Adrenal gland (tissue), 19 donors: ENCODE measurements around the gene RPL7L1. TPM values are rescaled to one million over a fixed set of nuclear protein-coding genes. Genes with fewer than 3 reads are reported as not detected.
A peak's percentile ranks its signal among the peaks of the same experiment; 100 is the strongest.

Source experiments
- DNase-seq, 7 donors: peaks; one replicate each; pipeline ENCODE4 v3.0.0-alpha.2; 2019 to 2020
- H3K27ac ChIP-seq, 5 donors: fragments of 200-600 bp; sonication (generic) in 4 of 5; 1 replicate in 3 of 5; 2 replicates in 2 of 5; pipeline versions ENCODE4 v1.5.1 to v1.8.0; 2016 to 2020; ENCODE audit warnings: mild to moderate bottlenecking in 1 of 5
- H3K27me3 ChIP-seq: fragments of 200-600 bp; 2 replicates; pipeline ENCODE4 v1.8.0; 2021
- H3K36me3 ChIP-seq, 2 donors: fragments of 200-600 bp; replicated peaks in 1 of 2; 1 replicate in 1 of 2; 2 replicates in 1 of 2; pipeline versions ENCODE4 v1.5.1 to v1.8.0; 2018 to 2022
- H3K4me1 ChIP-seq, 2 donors: fragments of 200-600 bp; replicated peaks in 1 of 2; 1 replicate in 1 of 2; 2 replicates in 1 of 2; pipeline versions ENCODE4 v1.5.1 to v1.8.0; 2018 to 2021
- H3K4me3 ChIP-seq, 4 donors: fragments of 200-600 bp; sonication (generic) in 3 of 4; one replicate each; pipeline ENCODE4 v1.5.1; 2016 to 2018
- H3K9me3 ChIP-seq, 3 donors: fragments of 200-600 bp; sonication (generic) in 1 of 3; replicated peaks in 1 of 3; 1 replicate in 2 of 3; 2 replicates in 1 of 3; pipeline versions ENCODE4 v1.5.1 to v1.8.0; 2016 to 2021
- CTCF ChIP-seq, 6 experiments: fragments of 450-650 bp in 4 of 6; fragments of 200-600 bp in 2 of 6; sonication (generic) in 1 of 6; IDR thresholded peaks; 1 replicate in 5 of 6; 2 replicates in 1 of 6; pipeline versions ENCODE4 v1.5.1 to v1.8.0; 2016 to 2021; ENCODE audit warnings: antibody characterized with exemption in 6 of 6, mild to moderate bottlenecking in 2 of 6, moderate library complexity in 1 of 6
- POLR2A ChIP-seq, 2 donors: fragments of 450-650 bp; IDR thresholded peaks; one replicate each; pipeline ENCODE4 v1.6.1; 2017; ENCODE audit warnings: antibody characterized with exemption in 2 of 2, mild to moderate bottlenecking in 2 of 2, moderate library complexity in 1 of 2
- WGBS, 4 donors: extraction: QIAGEN DNeasy Blood & Tissue Kit in 2 of 4; methylation state at CpG; one replicate each; pipeline versions ENCODE4 v1.1.5 to v1.1.7; 2013 to 2017; 5-methylcytosine and 5-hydroxymethylcytosine counted together
- intact Hi-C, 2 donors: fragments of 100-400 bp; cut with DNase I; formaldehyde crosslinking; loops; one replicate each; pipeline versions ENCODE4 v1.14.1 to v1.15.0; 2022 to 2023
- long read RNA-seq, 10 donors: library from polyadenylated mRNA in 3 of 10; unstranded in 2 of 10; stranded (forward) in 1 of 10; transcript quantifications; one replicate each; pipeline ENCODE4 v2.0.0 and lab custom pipeline, GENCODE V29; 2021 to 2026
- polyA plus RNA-seq, 3 donors: library from polyadenylated mRNA; stranded (reverse); fragments of 200-250 nt in 2 of 3; fragments of 350-450 nt in 1 of 3; fragmentation: Illumina TruSeq in 1 of 3; extraction: RNeasy Lipid Tissue Mini Kit (QIAGEN cat#74804) in 1 of 3; gene quantifications; one replicate each; pipeline ENCODE4 v1.2.3, GENCODE V29; 2013 to 2014
- total RNA-seq, 9 donors: library from RNA; depleted of rRNA in 4 of 9; stranded (reverse); fragments of >200 nt in 4 of 9; fragments of 120-200 nt in 1 of 9; fragmentation: NEBNext Ultra II Directional in 1 of 9; extraction: Animal tissue kit (Norgen Biotek cat#: 25700) in 1 of 9; gene quantifications; one replicate each; pipeline versions ENCODE4 v1.1.0 to v1.2.4, GENCODE V29; 2013 to 2023
- donor health status: healthy with polysubstance abuse.
- donor health status: Bipolar disorder and iron deficiency.
- donor health status: DM: yes; HTN: yes; CAD: no.
- donor health status: DM: no; HTN: no; CAD: no.
- donor health status: DM: no; HTN: no; CAD: no.
- donor health status: DM: yes; HTN: yes; CAD: no.

The RPL7L1 gene
- total RNA-seq = 100 to 1,000 TPM in 3 of 9 donors, 10 to 100 TPM in 6; 90.2 to 130 (median 94.9) TPM
- 100 to 1,000 TPM in 1 of 3 donors, 10 to 100 TPM in 2; 33.3 to 106 (median 47.2) TPM for polyA plus RNA-seq
- long read RNA-seq, donor 1, full-length matches to known transcripts = 15 of 15 reads
- long read RNA-seq, donor 1, partial matches to known transcripts = 0 of 15 reads
- long read RNA-seq, donor 1, other reads (novel, unspliced or antisense) = 0 of 15 reads
- long read RNA-seq, donor 2, full-length matches to known transcripts = 17 of 17 reads
- long read RNA-seq, donor 2, partial matches to known transcripts = 0 of 17 reads
- long read RNA-seq, donor 2, other reads (novel, unspliced or antisense) = 0 of 17 reads
- long read RNA-seq, donor 3, full-length matches to known transcripts = 14 of 14 reads
- long read RNA-seq, donor 3, partial matches to known transcripts = 0 of 14 reads
- long read RNA-seq, donor 3, other reads (novel, unspliced or antisense) = 0 of 14 reads
- long read RNA-seq, donor 4, full-length matches to known transcripts = 42 of 69 reads
- long read RNA-seq, donor 4, partial matches to known transcripts = 9 of 69 reads
- long read RNA-seq, donor 4, other reads (novel, unspliced or antisense) = 18 of 69 reads
- long read RNA-seq, donor 5, full-length matches to known transcripts = 85 of 130 reads
- long read RNA-seq, donor 5, partial matches to known transcripts = 23 of 130 reads
- long read RNA-seq, donor 5, other reads (novel, unspliced or antisense) = 22 of 130 reads
- long read RNA-seq, donor 6, full-length matches to known transcripts = 19 of 45 reads
- long read RNA-seq, donor 6, partial matches to known transcripts = 11 of 45 reads
- long read RNA-seq, donor 6, other reads (novel, unspliced or antisense) = 15 of 45 reads
- long read RNA-seq, donor 7, full-length matches to known transcripts = 6 of 6 reads
- long read RNA-seq, donor 7, partial matches to known transcripts = 0 of 6 reads
- long read RNA-seq, donor 7, other reads (novel, unspliced or antisense) = 0 of 6 reads
- long read RNA-seq, donor 8, full-length matches to known transcripts = 30 of 36 reads
- long read RNA-seq, donor 8, partial matches to known transcripts = 6 of 36 reads
- long read RNA-seq, donor 8, other reads (novel, unspliced or antisense) = 0 of 36 reads
- long read RNA-seq, donor 9, full-length matches to known transcripts = 24 of 24 reads
- long read RNA-seq, donor 9, partial matches to known transcripts = 0 of 24 reads
- long read RNA-seq, donor 9, other reads (novel, unspliced or antisense) = 0 of 24 reads
- long read RNA-seq, donor 10, full-length matches to known transcripts = 8 of 8 reads
- long read RNA-seq, donor 10, partial matches to known transcripts = 0 of 8 reads
- long read RNA-seq, donor 10, other reads (novel, unspliced or antisense) = 0 of 8 reads

- peak within 1 kb of the TSS; percentile 83 to 94 (median 90) for H3K27ac ChIP-seq
- TF ChIP-seq POLR2A (IDR thresholded peaks at IDR 0.05) = peak; percentile 12 to 83
- peak in 4 of 6 experiments; percentile 16 to 46 (median 38) for TF ChIP-seq CTCF (IDR thresholded peaks at IDR 0.05)
- H3K4me1 ChIP-seq = peaks cover 17 to 26% of the 10 kb centered on the region in 2 donors
- H3K4me3 ChIP-seq = peak within 1 kb of the TSS; percentile 71 to 85 (median 77)
- no peaks in the 10 kb centered on the region for H3K27me3 ChIP-seq
- peak; percentile 83 to 94 (median 88) for DNase-seq
- H3K36me3 ChIP-seq = peaks cover 0 to 30% of the 10 kb centered on the region in 2 donors
- H3K9me3 ChIP-seq = no peaks in the 10 kb centered on the region
- intact Hi-C loops = loop anchor here (5.0 to 10.0 kb wide), 3 partner anchors 152 to 217 kb away; no protein-coding TSS in a partner anchor
- 0 to 1% (median 0%) methylated on average over 41 of the region's 41 CpGs for WGBS, 4 donors
Measured at GRCh38 chr6:42879372-42880239, at the start of gene RPL7L1. TSS of gene RPL7L1 (plus strand) at chr6:42879616. CDS start at chr6:42879911, 295 bp downstream.

GRCh38 chr6:42831237-42831636 lies 48.2 kb upstream of the RPL7L1 start:
- intact Hi-C loops = no loop called here
- Histone ChIP-seq H3K4me1 (no peaks in the 10 kb centered on the region), H3K27me3 (no peaks in the 10 kb centered on the region), H3K9me3 (no peaks in the 10 kb centered on the region), H3K27ac (no peak overlapping the region), H3K36me3 (peaks cover 0 to 38% of the 10 kb centered on the region in 2 donors), H3K4me3 (no peak overlapping the region)
- TF ChIP-seq CTCF (IDR thresholded peaks at IDR 0.05) (no peak), POLR2A (IDR thresholded peaks at IDR 0.05) (no peak)
- no peak for DNase-seq
- WGBS, 4 donors = 84 to 94% (median 91%) methylated on average over 3 of the region's 3 CpGs

GRCh38 chr6:42834056-42834455 lies 45.4 kb upstream of the RPL7L1 start:
- WGBS, 4 donors = 92 to 98% (median 96%) methylated on average over 5 of the region's 5 CpGs
- Histone ChIP-seq H3K9me3 (no peaks in the 10 kb centered on the region), H3K36me3 (peaks cover 0 to 26% of the 10 kb centered on the region in 2 donors), H3K27me3 (no peaks in the 10 kb centered on the region), H3K27ac (no peak overlapping the region), H3K4me3 (no peak overlapping the region), H3K4me1 (no peaks in the 10 kb centered on the region)
- TF ChIP-seq CTCF (IDR thresholded peaks at IDR 0.05) (no peak), POLR2A (IDR thresholded peaks at IDR 0.05) (no peak)
- DNase-seq = no peak
- intact Hi-C loops = no loop called here
